CMK (cell line): ENCODE results near the gene OR2T35.

Experiments
- DNase-seq: peaks from one replicate; pipeline ENCODE4 v3.0.0-alpha.2; 2010; ENCODE audit warnings: low read depth

The OR2T35 gene

DNA sequence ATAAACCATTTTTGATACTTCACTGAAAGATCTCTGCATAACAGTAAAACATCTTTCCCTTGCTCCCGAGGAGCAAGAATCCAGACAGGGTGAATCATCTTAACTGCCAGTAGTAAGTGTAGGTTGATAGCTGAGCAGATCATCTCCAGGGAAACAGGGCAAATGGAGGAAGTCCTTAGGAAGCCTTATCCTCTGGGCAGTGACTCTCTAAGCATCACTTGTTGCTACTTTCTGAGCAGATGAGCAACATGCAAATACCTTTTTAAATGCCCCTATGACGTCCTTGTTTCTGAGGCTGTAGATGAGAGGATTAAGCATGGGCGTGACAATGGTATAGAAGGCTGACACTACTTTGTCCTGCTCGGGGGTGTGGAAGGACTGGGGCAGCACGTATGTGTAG lies 19.1 kb downstream of the OR2T35 start:
- DNase-seq, result no peak

- no peak for DNase-seq
Observed at GRCh38 chr1:248625166-248625565, 19.9 kb downstream of the OR2T35 start.

DNA sequence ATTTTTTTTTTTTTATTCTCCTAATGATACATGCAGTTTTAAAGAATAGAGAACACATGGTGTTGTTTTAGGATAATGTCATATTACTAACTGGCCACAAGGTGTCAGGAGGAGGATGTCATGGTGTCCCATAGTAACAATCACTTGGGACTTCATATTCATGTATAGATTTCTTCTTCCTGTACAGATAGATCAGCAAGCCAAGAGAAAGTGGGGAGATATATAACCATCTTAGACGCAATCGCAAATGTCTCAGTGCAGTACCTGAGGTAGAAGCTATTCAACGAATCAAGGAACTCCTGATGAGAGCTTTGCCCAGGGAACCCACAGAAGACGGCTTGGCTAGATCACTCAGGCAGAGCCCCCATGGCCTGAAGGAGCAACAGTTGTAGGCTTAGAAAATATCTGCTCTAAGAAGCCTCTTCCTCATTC lies 22.5 kb downstream of the OR2T35 start:
- DNase-seq, result peak; percentile 18

DNA sequence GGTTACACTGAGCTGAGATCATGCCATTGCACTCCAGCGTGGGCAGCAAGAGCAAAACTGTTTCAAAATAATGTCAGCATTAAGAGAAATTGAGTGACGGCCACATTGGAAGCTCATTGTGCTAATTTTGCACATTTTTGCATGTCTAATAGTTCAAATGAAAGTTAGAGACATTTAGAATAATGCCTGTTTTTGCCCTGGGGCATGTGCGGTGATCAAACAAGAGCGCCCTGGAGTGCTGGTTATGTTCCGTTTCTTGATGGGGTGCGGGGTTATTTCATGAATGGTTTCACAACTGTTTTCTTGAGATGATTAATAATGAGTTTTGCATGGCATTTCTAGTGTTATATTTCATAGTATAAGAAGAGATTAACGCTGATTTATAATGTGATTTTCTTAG lies 23.3 kb downstream of the OR2T35 start:
- DNase-seq, result no peak

GRCh38 chr1:248618878-248619277 lies 26.2 kb downstream of the OR2T35 start:
- DNase-seq, result no peak

- no peak for DNase-seq
Observed at GRCh38 chr1:248618119-248618518, 27.0 kb downstream of the OR2T35 start.

GRCh38 chr1:248613742-248614141 lies 31.3 kb downstream of the OR2T35 start:
- DNase-seq, result no peak

DNA sequence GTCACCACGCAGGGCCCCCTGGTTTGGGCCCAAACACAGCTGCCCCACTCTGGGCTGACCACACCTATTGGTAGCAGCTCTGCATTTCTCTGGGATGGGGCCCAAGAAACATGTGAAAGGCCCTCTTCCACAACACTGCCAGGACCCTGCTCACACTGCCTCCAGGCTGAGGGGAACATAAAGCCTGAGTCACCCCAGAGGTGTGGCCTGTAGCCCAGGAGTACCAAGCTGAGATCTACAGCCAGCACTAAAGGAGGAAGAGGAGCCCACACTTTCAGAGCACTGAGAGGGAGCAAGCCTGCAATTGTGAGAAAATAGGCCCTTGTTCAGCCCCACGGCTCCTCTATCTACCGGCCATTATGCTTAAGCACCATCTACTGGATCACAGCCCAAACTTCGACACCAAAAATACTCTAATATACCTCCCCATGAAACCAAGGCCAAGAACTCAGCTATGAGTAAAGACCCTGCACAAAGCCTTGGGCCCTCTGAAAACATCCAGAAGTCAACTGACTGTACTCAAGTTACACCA lies 33.1 kb downstream of the OR2T35 start:
- DNase-seq, result no peak

GRCh38 chr1:248610301-248610700 lies 34.8 kb downstream of the OR2T35 start:
- DNase-seq, result no peak

DNA sequence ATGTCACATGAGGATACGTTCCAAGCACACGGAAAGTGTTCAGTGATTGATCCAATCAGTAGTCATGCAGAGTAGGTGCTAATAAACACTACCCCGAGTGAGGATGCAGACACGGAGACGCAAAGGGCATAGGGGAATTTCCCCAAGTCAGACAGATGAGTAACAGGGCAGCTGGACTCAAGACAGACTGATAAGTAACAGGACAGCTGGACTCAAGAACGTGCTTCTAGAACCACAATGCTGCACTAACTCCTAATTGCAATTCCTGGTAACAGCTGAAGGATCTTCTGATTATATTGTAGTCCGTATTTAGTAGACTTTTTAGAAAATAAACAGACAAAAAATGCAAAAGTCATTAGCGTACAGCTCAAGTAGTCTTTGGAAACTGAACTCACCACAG lies 45.7 kb downstream of the OR2T35 start:
- DNase-seq, result no peak

- no peak for DNase-seq
Observed at GRCh38 chr1:248597589-248597988, 47.5 kb downstream of the OR2T35 start, which contains the start of gene OR2T10. TSS of gene OR2T10 (minus strand) at chr1:248597700. CDS start at chr1:248593768, 3,932 bp downstream.

- no peak for DNase-seq
Observed at GRCh38 chr1:248596615-248597014, 48.5 kb downstream of the OR2T35 start.

GRCh38 chr1:248593226-248593625 lies 51.9 kb downstream of the OR2T35 start:
- DNase-seq, result no peak

DNA sequence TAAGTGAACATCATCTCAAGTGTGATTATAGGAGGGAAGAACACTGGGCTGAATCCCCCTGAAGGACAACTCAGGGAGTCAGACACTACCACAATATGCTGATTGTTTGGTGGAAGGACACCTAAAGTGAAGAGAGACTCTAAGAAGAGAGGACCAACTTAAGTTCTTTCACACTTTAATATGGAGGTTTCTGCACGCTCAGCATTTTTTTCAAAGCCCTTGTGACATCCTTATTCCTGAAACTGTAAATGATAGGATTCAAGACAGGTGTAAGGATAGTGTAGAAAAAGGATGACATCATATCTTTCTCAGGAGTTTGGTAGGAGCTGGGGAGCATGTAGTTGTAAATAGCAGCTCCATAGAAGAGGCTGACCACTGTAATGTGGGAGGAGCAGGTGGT lies 52.4 kb downstream of the OR2T35 start:
- DNase-seq, result no peak

GRCh38 chr1:248590055-248590454 lies 55.0 kb downstream of the OR2T35 start:
- no peak for DNase-seq

DNA sequence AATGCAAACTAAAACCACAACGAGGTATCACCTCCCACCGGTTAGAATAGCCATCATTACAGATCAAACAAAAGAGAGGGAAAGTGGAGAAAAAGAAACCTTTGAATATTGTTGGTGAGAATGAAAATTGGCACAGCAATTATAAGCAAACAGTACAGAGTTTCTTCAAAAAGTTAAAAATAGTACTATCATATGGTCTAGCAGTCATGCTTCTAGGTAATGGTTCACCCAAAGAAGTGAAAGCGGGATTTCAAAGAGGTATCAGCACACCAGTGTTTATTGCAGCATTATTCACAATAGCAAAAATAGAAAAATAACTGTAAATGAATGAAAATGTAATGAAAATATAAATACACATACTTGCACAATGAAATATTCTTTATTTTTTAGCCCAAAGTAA lies 55.7 kb downstream of the OR2T35 start:
- no peak for DNase-seq
